Measurements from ENCODE around the gene PRR15L.
"Not testable (repeated sequence)": the region's sequence is repeated elsewhere in the genome, so short reads cannot be mapped to it uniquely, and the experiment has no call there.

Gene PRR15L

GRCh38 chr17:47929218-47930000, 28.3 kb downstream of the PRR15L start:
- DNase-seq, result no peak

- no peak for DNase-seq
These were observed 29.3 kb downstream of the PRR15L start for GRCh38 chr17:47928415-47928814.

- DNase-seq, result no peak
These were observed 29.8 kb downstream of the PRR15L start for GRCh38 chr17:47927821-47928400.

- no peak for DNase-seq
These were observed 32.0 kb downstream of the PRR15L start for GRCh38 chr17:47925678-47925988.

- DNase-seq, result no peak
These were observed 32.7 kb downstream of the PRR15L start for GRCh38 chr17:47924785-47925677.

- DNase-seq, result not testable (repeated sequence)
These were observed 37.8 kb downstream of the PRR15L start for GRCh38 chr17:47919889-47920288.

GRCh38 chr17:47918991-47919390, 38.7 kb downstream of the PRR15L start:
- no peak for DNase-seq

GRCh38 chr17:47918006-47918405, 39.7 kb downstream of the PRR15L start:
- DNase-seq, result no peak

- DNase-seq, result no peak
These were observed 40.1 kb downstream of the PRR15L start for GRCh38 chr17:47917581-47917980.

GRCh38 chr17:47916489-47917208, 41.0 kb downstream of the PRR15L start:
- DNase-seq, result no peak

- no peak for DNase-seq
These were observed 41.8 kb downstream of the PRR15L start for GRCh38 chr17:47915776-47916398.

GRCh38 chr17:47914306-47914948, 43.3 kb downstream of the PRR15L start:
- DNase-seq, result no peak

- no peak for DNase-seq
These were observed 44.6 kb downstream of the PRR15L start for GRCh38 chr17:47913050-47913449.

GRCh38 chr17:47907932-47908562, 49.6 kb downstream of the PRR15L start:
- no peak for DNase-seq

GRCh38 chr17:47906443-47906842, 51.2 kb downstream of the PRR15L start:
- DNase-seq, result no peak

- no peak for DNase-seq
These were observed 52.4 kb downstream of the PRR15L start for GRCh38 chr17:47905221-47905733.

GRCh38 chr17:47902039-47902744, 55.5 kb downstream of the PRR15L start:
- DNase-seq, result no peak

Data from activated CD4-positive, CD25-positive, alpha-beta regulatory T cell treated with anti-CD3 and anti-CD28 coated beads, Interleukin-2, amount 50 U/mL, for 72 hours (primary cell).